Suppressor macrophage (primary cell): ENCODE data around the gene CASKIN1.

Source experiments
- DNase-seq, 4 experiments: peaks; one replicate each; pipeline ENCODE4 v3.0.0-alpha.2; 2020 to 2022

The CASKIN1 gene

DNA sequence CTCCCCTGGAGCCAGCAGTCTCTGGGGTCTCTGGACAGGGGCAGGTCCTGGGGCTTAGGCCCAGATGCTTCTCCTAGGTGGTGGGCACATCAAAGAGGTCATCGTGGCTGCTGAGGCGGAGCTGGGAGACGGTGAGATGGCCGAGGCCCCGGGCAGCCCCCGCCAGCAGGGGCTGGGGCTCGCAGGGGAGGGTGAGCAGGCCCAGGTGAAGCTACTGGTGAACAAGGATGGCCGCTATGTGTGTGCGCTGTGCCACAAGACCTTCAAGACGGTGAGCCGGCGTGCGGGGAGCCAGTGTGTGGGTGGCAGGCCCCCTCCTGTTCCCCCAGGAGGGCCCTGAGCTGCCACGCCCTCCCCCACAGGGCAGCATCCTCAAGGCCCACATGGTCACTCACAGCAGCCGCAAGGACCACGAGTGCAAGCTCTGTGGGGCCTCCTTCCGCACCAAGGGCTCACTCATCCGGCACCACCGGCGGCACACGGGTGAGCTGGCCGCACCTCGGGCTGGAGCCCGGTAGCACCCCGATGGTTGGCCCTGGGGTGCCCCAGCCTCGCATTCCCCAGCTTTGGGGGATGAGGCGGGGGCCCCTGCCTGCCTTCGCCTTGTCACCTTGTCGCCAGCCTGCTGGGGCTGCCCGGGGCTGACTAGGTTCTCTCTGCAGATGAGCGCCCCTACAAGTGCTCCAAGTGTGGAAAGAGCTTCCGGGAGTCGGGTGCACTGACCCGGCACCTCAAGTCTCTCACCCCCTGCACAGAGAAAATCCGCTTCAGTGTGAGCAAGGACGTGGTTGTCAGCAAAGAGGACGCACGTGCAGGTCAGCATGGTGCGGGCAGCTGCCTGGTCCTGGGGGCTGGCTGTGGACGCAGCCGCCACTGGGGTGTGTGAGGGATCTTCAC is 35.9 kb upstream of the CASKIN1 start:
- no peak for DNase-seq

DNA sequence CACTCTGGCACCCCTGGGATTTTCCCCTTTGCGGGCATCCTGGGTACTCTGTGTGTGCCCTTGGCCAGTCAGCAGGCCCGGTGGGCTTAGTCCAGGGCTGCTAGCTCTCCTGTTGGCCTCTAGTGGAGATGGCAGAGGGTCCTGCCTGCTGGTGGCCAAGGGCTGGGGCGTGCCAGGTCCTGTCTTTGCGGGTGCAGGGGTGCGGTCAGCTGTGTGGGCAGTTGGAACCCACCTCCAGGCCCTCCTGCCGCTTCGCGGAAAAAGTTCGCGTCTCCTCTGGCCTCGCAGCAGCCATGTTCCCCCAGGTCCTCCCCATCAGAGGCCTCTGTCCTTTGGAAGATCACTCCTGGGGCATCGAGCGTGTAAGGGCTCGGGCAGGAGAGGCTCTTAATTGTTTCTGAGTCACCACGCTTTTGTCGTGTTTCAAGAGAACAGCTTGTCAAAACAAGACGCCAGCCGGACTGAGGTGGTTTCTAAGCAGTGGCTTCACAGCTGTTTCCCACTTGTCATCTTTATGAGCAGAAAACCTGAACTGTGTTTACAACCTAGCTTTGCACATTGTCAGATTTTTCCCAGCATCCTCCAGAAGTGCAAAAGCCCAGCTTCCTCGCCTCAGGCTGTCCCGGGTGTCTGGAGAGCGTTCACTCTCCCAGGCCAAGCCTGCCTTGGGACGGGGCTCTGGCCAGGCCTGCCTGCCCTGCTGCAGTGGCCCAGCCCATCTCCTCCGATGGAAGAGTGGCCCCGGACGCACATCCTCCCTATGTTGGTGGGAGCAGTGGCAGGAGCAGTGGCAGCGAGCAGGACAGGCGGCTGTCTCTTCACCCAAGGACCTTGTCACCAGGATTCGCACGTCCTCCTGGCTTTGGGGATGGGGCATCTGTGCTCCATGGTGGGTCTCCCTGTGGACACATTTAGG is 34.9 kb upstream of the CASKIN1 start:
- no peak for DNase-seq

DNA sequence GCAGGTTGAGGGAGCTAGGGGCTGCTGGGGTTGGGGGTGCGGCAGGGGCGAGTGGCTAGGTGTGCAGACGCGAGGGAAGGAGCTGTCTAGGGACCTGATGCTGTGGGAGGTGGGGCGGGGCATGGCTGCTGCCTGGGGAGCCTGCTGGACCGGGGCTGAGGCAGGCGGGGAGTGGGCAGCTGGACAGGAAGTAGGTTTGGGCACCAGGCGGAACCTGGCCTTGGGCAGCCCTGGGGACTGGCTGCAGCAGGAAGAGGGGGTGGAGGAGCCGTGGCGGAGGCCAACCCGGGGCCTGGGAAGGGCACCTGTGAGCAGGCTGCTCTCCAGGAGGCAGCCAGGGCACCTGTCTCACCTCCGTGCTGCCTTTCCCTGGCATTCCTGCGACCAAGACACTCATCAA is 34.0 kb upstream of the CASKIN1 start:
- peak in 1 of 4 experiments; percentile 37 for DNase-seq

DNA sequence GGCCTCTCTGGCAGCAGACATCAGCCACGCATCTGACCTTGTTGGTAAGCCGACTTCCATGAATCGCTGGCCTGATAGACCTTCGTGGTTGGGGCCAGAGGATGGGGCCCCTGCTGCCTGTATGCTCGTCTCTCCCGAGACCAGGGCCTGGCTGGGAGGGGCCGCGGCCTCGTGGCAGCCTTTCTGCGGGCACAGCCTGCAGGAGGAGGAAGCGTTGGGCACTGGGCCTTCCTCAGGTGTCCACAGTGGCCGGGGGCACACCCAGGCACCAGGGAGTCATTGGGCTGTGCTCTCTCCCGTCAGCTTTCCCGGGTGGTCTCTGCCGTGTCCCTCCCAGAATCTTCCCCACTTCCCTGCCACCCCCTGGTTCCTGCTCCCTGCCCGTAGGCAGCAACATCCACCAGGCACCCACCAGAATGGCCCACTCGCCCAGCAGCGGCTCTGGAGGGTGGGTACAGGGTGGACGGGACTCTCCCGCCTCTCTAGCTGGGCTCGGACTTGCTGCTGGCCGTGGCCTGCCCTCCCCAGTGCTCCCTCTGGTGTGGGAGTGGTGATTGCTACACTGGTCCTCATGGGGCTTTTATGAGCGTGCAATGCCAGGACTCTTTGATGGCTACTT is 33.3 kb upstream of the CASKIN1 start:
- DNase-seq = no peak

DNA sequence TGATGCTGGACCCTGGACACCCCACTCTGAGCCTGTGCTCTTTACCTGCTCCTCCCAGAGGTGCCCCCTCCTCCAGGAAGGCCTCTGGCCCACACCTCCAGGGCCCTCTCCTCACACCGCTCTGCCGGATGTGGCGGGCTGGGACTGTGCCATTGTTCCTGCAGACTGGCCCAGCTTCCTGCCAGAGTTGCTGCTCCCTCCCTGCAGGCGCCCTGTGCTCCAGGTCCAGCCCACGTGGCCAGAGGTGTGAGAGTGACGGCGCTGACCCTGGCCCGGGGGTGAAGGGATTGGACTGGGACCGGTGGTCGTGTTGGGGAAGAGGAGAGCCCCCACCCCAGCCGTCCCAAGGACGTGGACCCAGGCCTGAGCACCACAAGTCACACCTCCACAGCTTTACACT is 32.7 kb upstream of the CASKIN1 start:
- DNase-seq = no peak

DNA sequence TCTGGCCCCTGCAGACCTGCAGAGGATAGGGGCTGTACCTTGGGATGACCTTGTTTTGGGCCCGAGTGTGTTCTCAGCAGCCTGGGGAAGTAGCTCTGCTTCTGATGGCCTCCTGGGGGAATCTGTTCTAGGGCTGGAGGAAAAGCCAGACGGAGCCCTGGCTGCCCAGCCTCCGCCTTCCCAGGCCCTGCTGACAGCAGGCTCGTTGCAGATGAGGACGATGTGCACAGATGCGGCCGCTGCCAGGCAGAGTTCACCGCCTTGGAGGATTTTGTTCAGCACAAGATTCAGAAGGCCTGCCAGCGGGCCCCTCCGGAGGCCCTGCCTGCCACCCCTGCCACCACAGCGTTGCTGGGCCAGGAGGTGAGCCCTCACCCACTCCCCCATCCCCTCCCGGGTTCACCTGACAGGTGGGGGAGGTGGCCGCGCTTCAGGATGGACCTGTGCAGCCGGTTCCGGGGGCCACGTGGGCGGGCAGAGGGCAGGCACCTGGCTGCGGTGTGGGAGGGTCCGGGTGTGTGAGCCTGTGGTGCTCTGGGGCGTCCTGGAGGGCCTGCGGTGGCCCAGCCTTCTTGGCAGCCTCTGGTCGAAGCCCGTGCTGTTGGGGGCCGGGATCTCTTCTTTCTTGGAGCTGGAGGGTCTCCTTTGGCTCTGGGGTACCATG is 31.9 kb upstream of the CASKIN1 start:
- no peak for DNase-seq

DNA sequence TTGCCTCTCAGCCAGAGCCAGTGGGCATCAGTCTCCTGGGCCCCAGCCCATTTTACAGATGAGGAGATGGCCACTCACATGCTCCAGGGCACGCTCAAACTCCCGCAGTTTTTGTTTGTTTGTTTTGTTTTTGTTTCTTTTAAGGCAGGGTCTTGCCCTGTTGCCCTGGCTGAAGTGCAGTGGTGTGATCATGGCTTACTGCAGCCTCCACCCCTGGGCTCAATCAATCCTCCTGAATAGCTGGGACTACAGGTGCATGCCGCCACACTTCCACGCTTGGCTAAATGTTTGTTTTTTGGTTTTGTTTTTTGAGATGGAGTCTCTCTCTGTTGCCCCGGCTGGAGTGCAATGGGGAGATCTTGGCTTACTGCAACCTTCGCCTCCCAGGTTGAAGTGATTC is 30.5 kb upstream of the CASKIN1 start:
- no peak for DNase-seq

DNA sequence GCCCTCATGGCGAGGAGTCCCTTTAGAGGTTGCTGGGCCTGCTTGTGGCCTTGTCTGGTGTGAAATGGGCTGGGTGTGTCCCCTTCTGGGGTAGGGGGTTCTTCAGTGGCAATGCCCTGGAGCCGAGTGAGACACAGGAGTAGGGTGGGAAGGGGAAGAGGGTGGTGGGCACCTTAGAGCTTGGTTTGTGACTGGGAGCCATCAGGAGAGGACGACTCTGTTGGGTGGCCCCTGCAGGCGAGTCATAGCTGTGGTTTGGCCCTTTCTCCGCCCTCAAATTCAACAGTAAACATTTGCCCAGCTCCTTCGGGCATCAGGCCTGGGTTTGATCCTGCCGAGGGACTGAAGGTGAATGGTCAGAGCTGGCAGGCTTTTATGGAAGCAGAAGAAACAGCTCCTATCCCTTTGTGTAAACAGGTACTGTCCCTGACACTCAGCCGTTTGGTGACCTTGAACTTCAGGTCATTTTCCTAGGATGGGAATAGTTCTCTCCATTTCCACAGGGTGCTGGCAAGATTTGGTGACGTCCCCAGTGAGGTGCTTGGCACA is 29.9 kb upstream of the CASKIN1 start:
- DNase-seq = no peak

DNA sequence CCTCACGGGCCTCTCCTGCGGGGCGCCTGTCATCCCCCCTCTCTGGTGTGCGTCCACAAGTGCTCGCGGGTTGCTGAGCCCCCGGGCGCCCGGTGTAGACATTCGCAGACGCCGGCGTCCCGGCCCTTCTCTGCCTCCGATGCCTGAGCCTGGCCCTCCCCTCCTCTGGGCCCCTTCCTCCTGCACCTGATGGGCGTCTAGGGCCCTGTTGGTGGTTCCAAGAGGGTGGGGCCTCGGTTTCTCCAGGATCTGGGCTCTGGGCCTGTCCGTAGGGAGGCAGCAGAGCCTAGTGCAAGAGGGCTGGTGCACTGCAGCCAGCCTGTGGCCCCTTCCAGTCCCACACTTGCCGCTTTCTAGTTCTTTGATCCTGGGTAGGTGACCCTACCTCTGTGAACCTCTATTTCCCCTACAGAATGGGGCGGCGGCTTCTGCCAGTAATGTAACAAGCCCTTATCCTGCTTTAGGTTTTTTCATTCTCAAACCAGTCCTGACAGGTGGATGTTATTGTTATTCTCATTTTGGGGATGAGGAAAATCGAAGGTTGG is 27.6 kb upstream of the CASKIN1 start:
- DNase-seq = peak; percentile 53 to 71 (median 64)

DNA sequence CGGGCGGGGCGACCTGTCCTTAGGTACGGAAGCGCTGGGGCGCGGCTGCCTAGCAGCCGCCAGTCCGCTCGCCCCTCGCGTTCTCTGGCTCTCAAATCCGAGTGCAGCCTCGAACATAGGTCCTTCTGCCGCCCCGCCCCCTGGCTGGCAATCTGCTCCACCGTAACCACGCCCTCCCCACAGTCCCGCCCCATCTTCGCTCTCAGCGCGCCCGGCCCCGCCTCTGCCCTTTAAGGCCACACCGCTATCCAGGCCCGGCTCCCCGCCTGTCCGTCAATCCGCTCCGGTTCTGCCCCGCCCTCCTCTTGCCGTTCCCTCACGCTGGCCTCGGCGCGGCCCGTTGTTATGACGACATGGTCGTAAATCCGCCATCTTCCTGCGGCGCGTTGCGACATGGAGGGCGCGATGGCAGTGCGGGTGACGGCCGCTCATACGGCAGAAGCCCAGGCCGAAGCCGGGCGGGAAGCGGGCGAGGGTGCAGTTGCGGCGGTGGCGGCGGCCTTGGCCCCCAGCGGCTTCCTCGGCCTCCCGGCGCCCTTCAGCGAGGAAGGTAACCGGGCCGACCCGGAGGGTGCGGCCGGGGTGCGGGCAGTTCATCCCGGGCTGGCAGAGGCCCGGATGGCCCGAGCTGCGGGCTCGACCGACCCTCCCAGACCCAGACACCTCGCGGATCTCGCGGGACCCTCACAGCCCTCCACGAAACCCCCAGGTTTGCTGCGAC is 27.0 kb upstream of the CASKIN1 start, which contains the start of gene E4F1:
TSS of gene E4F1 (plus strand) at position 371 of the 721 bp plus-strand sequence. CDS start at position 394, 23 bp downstream.
- peak; percentile 100 for DNase-seq

DNA sequence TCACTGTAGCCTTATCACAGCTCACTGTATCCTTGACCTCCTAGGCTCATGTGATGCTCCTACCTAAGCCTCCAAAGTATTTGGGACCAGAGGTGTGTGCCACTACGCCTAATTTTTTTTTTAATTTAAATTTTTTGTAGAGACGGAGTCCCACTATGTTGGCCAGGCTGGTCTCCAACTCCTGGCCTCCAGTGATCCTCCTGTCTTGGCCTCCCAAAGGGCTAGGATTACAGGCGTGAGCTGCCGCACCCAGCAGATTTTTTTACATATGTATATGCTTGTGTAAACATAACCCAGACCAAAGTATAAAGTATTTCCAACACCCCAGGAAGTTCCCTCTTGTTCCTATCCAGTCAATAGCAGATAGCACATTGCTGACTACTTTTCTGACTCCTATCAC is 19.9 kb upstream of the CASKIN1 start:
- DNase-seq = no peak

DNA sequence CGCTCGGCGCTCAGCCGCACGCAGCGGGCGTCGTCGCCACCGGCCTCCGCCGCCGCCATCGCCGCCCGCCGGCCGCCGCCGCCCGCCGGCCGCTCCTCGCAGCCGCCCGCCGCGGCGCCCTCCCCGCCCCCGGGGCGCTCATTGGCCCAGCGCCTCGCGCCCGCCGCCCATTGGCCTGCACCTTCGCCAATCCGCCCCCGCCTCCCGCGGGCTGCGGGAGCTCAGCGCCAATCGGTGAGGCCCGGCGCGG is 18.2 kb upstream of the CASKIN1 start, which contains the start of gene PGP:
TSS of gene PGP (minus strand) at position 122 of the 250 bp plus-strand sequence. CDS start at position 59, 63 bp downstream.
- no peak for DNase-seq

DNA sequence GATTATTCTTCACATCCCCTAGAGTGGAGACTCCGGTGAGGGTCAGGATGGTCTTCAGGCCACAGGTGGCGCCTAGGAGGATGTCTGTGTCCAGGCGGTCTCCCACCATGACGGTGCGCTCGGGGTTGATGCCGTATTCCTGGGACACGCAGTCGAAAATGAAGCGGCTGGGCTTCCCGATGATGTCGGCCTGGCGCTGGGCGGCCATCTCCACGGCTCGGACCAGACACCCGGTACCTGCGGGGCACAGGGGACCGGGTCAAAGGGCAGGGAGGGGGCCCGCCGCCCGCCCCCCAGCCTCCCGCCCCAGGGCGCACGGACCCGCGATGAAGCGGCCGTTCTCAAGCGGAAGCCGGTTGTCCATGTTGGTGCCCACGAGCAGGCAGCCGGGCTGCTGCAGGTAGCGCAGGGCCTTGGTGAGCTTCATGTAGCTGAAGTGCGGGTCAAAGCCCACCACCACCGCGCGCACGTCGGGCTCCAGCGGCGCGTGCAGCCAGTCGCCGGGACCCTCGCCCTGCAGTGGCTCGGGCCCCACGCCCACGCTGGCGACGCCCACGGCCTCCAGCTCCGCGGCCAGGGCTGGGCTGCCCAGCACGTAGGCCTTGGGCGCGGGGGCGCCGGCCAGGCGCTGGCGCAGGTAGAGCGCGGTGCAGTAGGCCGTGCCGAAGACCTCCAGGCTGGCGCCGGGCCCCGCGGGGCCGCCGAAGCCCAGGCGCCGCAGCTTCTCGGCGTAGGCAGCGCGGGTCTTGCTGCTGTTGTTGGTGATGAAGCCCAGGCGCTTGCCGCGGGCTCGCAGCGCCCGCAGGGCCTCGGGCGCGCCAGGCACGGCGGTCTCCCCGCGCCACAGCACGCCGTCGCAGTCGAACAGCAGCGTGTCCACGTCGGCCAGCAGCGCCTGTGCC is 17.7 kb upstream of the CASKIN1 start:
- peak; percentile 22 to 68 (median 46) for DNase-seq

DNA sequence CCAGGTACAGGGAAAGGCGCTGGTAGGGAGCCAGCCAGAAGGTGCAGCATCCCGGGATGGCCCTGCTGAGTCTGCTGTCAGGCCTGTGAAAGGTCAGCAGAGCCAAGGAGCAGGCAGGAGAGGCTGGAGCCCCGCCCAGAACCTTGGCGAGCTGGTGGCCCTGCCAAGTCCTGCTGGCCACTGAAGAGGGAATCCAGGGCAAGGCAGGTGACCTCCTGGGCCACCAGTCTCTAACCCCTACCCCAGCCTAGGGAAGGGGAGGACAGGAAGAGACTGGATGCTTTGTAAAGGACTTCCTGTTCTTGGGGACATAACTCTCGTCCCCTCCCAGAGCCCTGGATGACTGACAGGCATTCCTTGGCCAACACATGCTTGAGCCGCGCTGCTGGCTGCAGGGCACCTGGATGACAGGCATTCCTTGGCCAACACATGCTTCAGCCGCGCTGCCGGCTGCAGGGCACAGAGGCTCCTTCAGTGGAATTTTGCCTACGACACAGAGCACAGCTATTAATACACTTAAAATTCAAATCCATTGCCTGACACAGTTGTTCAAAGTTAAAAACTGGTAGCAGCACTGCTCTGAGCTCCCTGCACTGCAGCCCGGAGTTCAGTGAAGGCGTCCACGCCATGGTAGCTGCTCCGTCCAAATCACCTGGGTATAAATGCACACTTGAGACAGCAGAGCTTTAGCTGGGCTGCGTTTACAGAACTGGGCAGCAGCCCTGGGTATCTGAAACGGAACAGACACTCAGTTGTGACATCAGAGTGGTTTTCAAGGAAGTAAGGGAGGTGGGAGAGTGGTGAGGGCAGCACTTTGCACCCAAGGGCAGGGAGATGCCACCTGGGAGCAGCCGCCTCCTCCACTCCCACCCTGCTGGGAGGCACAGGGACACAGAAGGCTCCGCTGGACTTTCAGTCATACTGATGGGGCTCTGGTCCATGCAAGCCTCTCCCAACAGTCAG is 16.2 kb upstream of the CASKIN1 start:
- DNase-seq = peak; percentile 33 to 67 (median 66)

DNA sequence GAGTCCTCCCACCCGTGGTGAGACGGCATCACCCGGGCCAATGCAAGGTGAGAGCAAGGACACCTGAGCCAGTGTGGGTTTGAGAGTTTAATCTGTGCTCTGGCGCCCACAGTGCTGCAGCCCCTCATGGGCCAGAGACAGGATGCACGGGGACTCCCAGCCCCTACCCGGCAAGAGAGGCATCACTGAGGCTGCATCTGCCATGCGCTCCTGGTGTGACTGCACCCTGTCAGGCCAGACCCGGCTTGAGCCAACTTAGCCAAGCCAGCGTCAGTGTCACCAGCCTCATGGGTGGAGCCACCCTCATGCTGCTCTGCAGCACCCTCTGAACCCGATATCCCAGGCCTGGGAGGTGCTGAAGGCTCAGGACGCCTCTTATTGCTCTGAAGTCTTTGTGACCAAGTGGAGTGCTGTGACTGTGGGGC is 15.5 kb upstream of the CASKIN1 start:
- no peak for DNase-seq

DNA sequence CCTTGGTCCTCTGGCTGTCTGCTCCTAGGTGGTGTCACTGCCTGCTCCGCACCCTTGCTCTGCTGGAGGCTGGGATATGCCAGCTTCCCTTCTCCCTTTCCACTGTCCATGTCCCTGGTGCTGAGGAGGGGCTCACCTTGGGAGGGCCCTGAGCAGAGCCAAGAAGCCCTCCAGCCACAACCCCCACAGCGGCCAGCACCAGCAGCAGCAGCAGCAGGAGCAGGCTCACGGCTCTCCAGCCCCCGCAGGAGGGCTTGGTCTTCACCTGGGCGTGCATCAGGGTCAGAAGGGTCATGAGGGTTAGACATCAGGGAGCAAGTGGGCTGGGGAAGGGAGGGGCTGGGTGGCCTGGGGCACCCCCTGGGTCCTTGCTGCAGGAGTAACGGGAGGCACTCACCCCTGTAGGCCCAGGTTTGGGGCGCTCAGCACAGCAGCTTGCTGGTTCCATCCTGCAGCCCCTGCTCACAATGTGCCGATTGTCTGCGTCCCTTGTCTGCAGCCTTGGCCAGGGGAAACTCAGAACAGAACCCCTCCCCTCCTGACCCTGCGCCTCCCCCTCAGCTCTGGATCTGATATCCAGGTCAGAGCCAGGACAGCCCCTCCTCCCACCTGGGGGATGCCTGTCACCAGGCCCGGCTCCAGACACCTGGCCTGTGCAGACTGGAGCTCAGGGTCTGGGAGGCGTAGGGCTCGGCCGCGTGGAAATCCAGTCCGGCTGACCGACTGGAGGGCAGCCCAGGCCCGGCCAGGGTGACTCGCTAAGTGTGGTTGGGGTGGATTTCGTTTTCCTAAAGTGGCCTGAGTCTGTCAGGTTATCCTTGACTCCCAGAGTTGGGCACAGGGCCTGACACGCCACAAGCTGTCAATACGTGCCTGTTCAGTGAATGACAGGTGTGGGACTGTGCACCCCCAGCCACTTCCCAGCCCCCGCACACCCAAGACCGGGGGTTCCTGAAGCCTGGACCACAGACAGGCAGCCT is 14.3 kb upstream of the CASKIN1 start, which contains the start of gene BRICD5:
TSS of gene BRICD5 (minus strand) at position 478 of the 980 bp plus-strand sequence. CDS start at position 448, 30 bp downstream.
- DNase-seq = no peak

DNA sequence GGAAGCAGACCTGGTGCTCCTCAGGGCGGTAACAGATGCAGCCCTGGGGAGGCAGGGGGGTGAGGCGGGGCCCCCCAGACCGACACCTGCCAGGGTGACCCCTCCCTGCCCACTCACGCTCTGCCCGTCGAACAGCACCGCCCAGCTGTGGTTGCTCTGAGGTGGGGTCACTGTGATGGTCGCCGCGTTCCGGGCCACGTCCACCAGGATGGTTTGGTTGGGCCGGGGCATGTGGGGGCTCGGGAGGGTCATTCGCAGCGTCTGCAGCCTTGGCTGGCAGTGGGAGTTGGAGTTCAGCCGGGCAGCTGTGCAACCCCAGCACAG is 13.6 kb upstream of the CASKIN1 start:
- no peak for DNase-seq
